Lung microvascular endothelial cell (primary cell): ENCODE measurements around the gene CSHL1. TPM values are rescaled to one million over a fixed set of nuclear protein-coding genes. Genes with fewer than 3 reads are reported as not detected.
A peak's percentile ranks its signal among the peaks of the same experiment; 100 is the strongest.
"Not testable (repeated sequence)": the region's sequence is repeated elsewhere in the genome, so short reads cannot be mapped to it uniquely, and the experiment has no call there.

Experiments used
- DNase-seq, 2 donors: peaks; one replicate each; pipeline versions ENCODE4 v3.0.0 to v3.0.0-alpha.2; 2010; ENCODE audit warnings: low read depth in 2 of 2
- total RNA-seq: library from RNA; depleted of rRNA; stranded (reverse); fragments of >200 nt; gene quantifications from 2 replicates; pipeline ENCODE4 v1.2.1, GENCODE V29; 2014

CSHL1 gene
- total RNA-seq, 1 donor from 2014 or later: not detected

- no peak for DNase-seq
Measured at GRCh38 chr17:63940584-63940983, 29.5 kb upstream of the CSHL1 start.

DNA sequence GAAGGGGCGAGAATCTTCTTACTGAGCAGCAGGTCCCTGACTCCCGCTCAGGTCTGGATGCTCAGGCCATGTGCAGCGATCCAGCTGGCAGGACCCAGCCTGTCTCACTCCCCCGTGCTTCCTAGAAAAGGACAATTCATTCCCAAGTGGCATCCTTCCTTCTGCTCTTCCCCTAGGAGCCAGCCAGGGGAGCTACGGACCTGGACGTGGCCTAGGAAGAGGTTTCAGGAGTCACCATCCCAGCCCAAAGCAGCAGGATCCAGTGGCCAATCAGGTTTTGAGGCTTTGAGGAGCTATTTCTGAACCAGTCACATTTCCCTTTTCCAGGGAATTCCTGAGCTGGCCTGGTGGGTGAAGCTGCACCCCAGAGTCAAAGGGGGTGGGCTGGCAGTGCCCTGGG, 28.8 kb upstream of the CSHL1 start:
- no peak for DNase-seq

DNA sequence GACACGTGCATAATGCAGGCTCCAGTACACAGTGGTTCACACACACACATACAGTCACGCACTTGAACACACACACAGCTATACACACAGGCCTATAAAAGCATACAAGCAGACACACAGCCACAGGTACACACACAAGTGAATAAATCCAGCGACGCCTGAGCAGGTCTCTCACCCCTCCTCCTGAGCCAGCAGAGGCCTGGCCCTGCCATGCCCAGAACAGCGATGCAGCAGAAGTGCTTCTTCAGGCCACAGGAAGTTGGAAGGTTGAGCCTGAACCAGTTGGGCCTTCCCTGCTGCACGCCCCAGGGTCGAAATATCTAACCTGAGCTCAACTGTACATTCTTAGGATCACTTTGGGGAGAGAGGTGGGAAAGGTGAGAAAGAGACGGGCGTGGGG, 28.3 kb upstream of the CSHL1 start:
- no peak for DNase-seq

DNA sequence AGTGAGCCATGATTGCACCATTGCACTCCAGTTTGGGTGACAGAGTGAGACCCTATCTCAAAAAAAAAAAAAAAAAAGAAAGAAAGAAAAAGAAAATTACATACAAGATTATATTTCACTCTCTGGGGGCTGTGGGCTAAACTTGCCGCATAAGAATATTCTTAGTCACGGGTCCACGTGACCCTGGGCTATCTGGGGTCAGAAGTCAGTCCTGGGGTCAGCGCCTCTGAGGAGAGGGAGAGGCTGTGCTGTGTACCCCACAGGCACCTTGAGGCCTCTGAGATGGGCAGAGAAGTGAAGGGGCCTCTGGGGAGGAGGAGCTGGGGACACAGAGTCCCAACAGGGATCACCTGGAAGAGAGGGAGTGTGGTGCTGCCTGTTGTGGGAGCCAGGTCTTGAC, 26.9 kb upstream of the CSHL1 start:
- no peak for DNase-seq

DNA sequence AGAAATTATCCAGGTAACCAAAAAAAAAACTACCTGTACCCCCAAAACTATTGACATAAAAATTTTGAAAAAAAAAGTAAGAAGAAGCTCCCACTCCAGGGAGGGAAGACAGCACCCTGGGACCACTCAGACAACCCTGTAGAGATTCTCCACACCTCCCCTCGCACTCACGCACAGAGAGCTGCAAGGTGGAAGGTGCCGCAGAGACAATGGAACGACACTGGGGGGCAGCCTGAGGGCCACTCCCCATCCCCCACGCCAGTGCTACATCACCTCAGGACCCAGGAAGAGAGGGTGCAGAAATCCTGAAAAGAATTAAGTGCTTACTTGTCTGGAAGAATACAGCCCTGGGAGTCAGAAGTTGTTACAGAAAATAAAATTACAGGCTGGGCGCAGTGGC, 26.3 kb upstream of the CSHL1 start:
- no peak for DNase-seq

DNA sequence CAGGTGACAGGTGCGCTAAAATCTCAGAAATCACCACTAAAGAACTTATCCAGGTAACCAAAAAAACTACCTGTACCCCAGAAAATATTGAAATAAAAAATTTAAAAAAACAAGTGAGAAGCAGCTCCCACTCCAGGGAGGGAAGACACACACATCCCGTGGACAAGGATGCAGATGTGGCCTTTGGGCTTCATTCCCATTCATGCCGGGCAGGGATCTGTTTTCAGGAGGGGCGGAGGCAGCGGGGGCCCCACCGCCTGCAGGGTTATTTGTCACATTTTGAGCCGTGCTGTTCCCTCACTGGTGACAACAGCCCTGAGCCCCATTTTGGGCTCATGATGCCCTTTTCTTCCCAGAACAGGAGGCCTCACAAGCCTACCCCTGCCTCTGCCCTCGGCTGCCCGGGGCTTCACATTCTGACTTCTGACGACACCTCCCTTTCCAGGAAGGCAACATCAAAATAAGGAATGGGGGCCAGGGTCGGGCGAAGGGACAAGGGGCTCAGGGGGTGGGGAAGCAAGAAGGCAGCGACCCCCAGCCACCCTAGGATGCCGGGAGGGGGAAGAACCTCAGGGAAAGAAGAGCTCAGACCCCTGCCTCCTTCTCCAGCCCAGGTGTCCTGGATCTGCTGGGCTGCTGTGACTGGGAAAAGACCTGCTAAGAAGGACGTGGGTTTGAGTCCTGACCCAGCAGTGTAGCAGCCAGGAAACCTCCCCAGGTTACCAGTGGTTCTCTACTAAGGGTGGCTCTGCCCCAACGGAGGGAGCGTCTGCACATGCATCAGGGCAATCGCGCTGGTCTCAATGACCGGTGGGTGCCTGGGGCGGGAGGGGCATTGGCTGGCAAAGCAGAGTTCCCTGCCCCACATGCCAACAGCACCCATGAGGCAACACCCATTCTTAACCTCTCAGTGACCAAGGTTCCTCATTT, 23.4 kb upstream of the CSHL1 start:
- DNase-seq: no peak

- no peak for DNase-seq
Measured at GRCh38 chr17:63933598-63933997, 22.5 kb upstream of the CSHL1 start.

DNA sequence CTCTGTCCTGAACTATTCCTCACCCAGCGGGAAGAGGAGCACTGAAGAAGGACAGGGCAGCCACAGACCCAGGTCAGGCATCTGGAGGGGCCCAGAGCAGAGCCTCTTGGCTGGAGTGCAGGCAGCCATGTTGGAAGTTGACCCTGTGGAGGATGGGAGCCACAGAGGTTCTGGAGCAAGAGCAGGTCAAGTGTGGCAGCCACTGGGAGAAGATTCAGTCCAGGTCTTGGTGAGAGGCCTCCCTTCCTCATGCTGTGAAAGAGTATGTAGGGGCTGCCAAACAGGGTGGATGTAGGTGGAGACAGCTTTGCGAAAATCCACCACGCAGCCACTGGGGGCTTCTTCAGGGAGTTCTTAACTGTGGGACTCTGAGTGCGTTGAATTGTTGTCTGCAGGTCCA, 21.7 kb upstream of the CSHL1 start:
- no peak for DNase-seq

DNA sequence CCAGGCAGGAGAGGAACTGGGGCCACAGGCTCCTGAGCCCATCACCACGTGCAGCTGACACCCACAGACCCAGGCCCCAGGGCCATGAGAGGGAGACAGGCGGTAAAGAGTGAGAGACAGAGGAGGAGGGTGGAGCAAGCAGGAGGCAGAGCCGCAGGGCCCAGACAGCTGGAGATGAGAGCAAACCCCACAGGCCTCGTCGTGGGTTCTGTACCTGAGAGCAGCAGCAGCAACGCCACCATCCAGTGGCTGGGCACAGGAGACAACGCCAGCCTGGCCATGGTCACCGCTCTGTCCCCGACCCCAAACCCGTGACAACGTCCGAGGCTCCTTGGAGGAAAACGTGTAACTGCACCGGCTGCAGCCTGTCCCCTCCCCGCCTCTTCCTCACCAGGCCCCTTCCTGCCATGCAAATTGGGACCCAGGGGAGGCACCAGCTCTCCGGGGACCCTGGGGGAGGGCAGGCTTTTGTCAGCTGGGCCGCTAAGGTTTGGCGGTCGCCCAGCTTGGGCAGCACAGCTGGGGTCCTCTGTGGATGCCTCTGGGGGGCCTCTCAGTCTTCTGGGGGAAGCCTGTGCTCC, 21.0 kb upstream of the CSHL1 start, which contains the start of gene CD79B:
Gene CD79B, minus strand, starts transcription at position 351 of the 581 bp plus-strand sequence. Its CDS starts 70 bp downstream, at position 281.
- DNase-seq: no peak

DNA sequence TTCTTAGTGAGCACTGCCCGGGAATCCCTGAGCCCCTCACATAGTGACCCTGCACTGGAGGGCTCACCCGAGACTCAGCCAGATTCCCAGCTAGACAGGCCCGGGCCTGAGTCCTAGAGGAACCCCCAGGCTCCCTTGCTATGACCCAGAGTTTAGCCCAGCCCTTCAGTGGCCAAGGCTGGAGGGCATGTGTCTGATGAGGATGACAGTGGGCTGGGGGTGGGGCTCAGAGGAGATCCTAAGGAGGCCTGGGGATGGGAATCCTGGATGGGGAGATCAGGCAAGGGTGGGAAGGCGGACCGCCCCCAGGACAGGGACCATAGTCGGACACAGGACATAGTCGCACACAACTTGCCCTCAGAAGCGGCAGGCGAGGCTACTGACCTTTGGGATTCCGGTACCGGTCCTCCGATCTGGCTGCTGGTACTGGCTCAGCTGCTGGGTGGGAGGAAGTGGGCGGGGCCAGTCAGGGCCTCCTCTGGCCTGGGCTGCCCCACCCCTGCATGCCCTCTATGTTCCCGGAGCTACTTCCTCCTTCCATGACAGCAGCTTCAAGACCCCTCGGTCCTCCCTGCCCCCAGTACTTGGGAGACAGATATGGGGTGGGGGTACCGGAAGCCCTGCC, 20.0 kb upstream of the CSHL1 start:
- peak in 1 of 2 donors; percentile 20 for DNase-seq

DNA sequence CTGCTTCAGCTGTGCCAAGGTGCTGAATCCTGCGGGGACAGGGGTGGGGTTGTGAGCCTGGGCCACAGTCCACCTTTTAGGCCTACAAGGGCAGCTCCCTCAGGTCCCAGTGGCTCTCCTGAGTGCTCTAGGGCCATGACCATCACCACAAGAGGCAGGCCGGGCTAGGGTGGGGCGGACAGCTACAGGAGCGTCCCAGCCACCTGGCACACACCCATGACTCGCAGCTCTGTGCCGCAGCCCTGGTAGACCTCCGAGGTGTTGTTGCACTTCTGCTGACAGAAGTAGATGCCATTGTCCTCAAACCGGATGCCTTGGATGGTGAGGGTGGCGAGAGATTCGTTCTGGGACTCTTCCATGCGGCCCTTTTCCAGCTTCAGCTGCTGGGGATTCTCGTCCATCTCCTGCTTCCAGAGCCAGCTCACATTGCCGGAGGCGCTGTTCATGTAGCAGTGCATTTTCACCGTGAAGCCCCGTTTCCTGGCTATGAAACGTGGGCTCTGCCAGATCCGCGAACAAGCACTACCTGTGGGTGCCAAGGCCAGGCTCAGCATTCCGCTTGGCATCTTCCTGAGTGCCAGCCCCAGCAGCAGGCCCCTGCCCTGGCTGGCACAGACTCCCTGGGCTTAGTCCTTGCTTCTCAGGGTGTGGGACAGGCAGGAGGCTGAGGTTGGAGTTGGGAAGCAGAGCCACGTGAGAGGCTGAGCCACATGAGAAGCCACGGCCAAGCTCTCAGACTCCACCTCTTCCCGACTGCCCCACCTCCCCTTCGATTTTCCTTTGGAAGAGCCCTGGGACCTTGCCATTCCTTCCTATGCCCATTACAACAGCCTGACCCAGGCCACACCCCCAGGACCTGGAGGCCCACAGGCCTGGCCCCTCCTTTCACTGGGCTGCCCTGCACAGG, 19.1 kb upstream of the CSHL1 start:
- DNase-seq: no peak

DNA sequence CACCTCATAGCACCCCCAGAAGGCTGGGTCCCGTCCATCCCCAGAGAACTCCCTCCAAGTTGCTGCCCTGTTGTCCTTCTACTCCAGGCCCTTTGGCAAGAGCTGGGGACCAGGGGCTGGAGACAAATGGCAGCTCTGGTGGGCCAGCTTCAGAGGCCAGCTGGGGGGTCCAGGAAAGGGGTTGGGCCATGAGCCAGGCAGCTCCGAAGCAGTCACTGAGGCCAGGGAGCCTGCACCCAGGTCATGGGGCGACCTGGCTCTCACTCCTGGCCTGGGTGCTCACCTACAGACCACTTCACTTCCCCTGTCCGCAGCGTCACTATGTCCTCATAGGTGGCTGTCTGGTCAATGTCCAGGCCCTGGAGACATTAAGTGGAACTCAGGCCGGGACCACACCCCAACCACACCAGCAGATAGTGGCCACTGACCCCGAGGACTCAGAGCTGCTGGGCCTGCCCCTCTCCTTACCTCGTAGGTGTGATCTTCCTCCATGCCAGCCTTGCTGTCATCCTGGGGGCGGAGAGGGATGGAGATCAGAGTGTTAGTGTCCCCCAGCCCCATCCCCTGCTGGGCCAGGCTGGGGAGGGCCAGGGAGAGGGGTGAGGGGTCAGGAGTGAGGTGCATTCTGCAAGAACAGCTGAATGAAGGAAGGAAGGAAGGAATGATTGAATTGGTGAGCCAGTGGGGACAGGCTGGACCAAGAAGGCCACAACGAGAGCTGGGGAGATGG, 18.1 kb upstream of the CSHL1 start:
- no peak for DNase-seq

DNA sequence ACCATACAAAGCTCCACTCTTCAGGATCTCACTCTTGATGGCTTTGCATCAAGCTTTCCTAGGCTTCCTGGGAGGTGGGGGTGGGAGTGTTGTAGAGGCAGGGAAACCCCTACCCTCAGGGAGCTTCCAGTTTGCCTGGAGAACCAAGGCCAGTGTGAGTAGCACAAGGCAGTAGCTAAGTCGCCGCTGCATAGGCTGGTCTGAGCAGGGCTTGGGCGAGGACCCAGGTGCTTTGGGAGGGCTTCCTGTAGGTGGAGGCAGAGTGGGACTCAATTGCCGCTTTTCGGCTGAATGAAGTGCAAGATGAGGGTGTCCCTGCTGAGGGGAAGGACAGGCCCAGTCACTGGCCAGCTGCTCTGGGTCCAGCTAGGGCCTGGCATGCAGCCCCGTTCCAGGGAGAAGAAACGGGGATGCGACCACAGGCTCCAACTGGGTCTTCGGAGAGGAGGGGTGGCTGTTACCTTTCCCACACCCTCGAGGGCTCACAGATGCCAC, 17.2 kb upstream of the CSHL1 start:
- no peak for DNase-seq

DNA sequence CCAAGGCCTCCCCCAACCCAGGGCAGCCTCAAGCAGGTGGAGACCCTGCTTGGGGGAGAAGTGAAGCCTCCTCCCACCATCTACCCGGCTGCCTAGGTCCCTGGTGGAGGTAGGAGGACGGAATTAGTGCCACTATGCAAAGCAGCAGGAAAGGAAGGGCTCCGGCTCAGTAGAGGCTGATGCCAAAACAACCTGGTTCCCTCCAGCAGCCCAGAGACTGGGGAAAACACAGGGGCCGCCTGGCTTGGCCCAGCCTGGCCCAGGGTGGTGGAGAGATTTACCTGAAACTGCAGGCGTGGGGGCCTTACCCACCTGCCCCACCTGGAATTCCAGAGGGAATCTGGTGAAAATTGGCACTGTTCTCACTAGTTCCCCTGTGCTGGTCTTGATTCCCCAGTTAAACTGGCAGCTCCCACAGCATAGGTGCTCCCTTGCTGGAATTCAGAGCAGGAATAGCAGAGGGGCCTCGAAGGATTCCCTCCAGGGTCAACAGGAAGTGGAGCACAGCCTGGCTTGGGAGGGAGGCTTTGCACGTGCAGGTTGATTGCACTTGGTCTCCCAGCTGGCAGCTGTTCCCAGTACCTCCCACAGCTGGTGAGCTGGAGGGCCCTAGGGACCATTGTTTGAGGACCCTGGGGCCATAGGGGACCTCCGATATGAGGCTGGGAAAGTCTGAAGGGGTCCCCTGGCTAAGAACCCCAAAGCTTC, 16.6 kb upstream of the CSHL1 start:
- no peak for DNase-seq

DNA sequence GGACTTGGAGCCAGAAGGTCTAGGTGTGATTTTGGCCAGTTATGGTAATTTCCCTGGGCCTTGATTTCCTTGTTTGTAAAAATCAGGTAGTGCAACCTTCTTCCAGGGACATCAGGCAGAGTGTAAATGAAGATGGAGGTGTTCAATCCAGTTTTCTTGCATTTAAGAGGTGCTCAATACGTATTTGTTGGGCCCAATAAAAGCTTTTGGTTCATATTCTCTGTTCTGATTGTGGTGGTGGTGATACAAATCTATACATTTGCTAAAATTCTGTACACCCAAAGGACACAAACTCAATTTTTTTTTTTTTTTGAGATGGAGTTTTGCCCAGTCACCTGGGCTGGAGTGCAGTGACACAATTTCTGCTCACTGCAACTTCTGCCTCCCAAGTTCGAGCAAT, 15.1 kb upstream of the CSHL1 start:
- DNase-seq: no peak

DNA sequence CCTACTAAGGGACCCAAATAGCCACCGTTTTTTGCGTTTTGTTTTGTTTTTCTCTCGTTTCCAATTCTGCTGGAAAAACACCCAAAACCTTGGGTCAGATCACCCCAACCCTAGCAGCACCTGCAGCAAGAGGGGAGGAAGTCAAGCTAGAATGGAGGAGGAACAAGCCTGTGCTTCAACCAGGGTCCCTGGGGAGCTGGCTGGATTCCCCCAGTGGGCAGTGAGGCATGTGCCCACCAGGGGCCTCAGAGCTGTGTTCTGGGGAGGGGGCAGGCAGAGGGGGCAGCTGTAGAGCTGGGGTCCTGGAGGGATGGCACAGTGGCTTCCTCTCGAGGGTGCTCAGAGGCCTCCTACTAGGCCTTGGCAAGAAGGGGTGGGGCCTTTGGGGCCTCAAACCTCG, 14.6 kb upstream of the CSHL1 start:
- no peak for DNase-seq

- not testable (repeated sequence) for DNase-seq
Measured at GRCh38 chr17:63922402-63922801, 11.3 kb upstream of the CSHL1 start.

DNA sequence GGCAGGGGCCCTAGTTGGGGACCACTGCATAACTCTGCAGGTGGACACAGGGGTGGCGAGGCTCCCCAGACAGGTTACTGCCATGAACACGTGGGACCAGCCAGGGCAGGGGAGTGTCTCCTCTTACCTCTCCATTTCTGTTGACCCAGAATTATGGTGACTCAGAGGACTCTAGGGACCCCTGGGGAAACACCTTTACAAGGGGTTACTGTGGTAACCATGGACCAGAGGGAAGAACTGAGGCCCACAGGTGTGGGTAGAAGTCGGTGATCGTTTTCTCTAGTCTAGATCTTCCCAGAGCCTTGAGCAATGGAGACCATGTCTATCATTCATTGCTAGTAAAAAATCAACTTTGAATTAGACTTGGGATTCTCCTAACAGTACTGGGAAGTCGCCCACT, 9.7 kb upstream of the CSHL1 start:
- not testable (repeated sequence) for DNase-seq

DNA sequence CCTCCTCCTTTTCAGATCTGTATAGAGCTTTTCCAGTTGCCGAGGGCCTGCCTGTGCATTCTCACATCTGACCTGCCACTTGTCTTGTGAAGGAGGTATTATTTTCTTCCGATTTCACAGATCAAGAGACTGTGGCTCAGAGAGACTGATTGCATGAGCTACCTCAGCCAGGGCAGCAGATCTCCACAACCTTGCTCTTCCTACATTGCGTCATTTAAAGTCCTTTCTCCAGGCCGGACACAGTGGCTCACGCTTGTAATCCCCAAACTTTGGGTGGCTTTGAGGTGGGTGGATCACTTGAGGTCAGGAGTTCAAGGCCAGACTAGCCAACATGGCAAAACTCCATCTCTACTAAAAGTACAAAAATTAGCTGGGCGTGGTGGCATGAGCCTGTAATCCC, 9.0 kb upstream of the CSHL1 start:
- not testable (repeated sequence) for DNase-seq

- DNase-seq: peak; percentile 57 to 73
Measured at GRCh38 chr17:63919311-63919723, 8.3 kb upstream of the CSHL1 start.
